DOHH2 (cell line): ENCODE measurements around the gene TNFSF10.
"Not testable (repeated sequence)": the region's sequence is repeated elsewhere in the genome, so short reads cannot be mapped to it uniquely, and the experiment has no call there.

ENCODE experiments used
- H3F3A ChIP-seq: fragments of 200-600 bp; sonication (generic), shearing (Covaris generic); 2 replicates; pipeline ENCODE4 v1.6.0; 2016; ENCODE audit warnings: antibody characterized with exemption, mild to moderate bottlenecking; ENCODE audit not compliant: control insufficient read depth, insufficient read depth
- H3K27ac ChIP-seq: fragments of 200-600 bp; sonication (generic); 2 replicates; pipeline ENCODE4 v1.5.1; 2014; ENCODE audit warnings: low read depth, mild to moderate bottlenecking, low read length, moderate library complexity
- H3K27me3 ChIP-seq: fragments of 200-600 bp; sonication (generic); 2 replicates; pipeline ENCODE4 v1.6.1; 2014; ENCODE audit warnings: mild to moderate bottlenecking, low read length, mixed read lengths; ENCODE audit not compliant: control insufficient read depth
- H3K36me3 ChIP-seq: fragments of 200-600 bp; sonication (generic); 2 replicates; pipeline ENCODE4 v1.6.1; 2014; ENCODE audit warnings: mild to moderate bottlenecking, low read length, moderate library complexity, mixed read lengths; ENCODE audit not compliant: control insufficient read depth
- H3K4me1 ChIP-seq: fragments of 200-600 bp; sonication (generic); 2 replicates; pipeline ENCODE4 v1.6.1; 2014; ENCODE audit warnings: mild to moderate bottlenecking, low read length, mixed read lengths; ENCODE audit not compliant: control insufficient read depth
- H3K4me2 ChIP-seq: fragments of 200-600 bp; sonication (generic); 2 replicates; pipeline ENCODE4 v1.6.0; 2014; ENCODE audit warnings: mild to moderate bottlenecking, low read length, moderate library complexity
- H3K4me3 ChIP-seq: fragments of 200-600 bp; sonication (generic); 2 replicates; pipeline ENCODE4 v1.5.1; 2014; ENCODE audit warnings: mild to moderate bottlenecking, low read length, mixed read lengths
- H3K79me2 ChIP-seq: fragments of 200-600 bp; sonication (generic); 2 replicates; pipeline ENCODE4 v1.6.1; 2014; ENCODE audit warnings: mild to moderate bottlenecking, low read length, mixed read lengths; ENCODE audit not compliant: control insufficient read depth
- H3K9me2 ChIP-seq: fragments of 200-600 bp; sonication (generic); replicated peaks from 2 replicates; pipeline ENCODE4 v1.6.1; 2014; ENCODE audit warnings: mild to moderate bottlenecking, low read length, mixed read lengths; ENCODE audit not compliant: control insufficient read depth
- H3K9me3 ChIP-seq: fragments of 200-600 bp; sonication (generic); 2 replicates; pipeline ENCODE4 v1.6.1; 2014; ENCODE audit warnings: antibody characterized with exemption, low read length, mixed read lengths; ENCODE audit not compliant: control insufficient read depth, insufficient read depth
- H4K20me1 ChIP-seq: fragments of 200-600 bp; sonication (generic); 2 replicates; pipeline ENCODE4 v1.6.0; 2014; ENCODE audit warnings: low read depth, mild to moderate bottlenecking, antibody characterized with exemption, low read length, moderate library complexity; ENCODE audit not compliant: control insufficient read depth, insufficient read depth
- CTCF ChIP-seq: fragments of 200-600 bp; sonication (generic); IDR thresholded peaks from one replicate; pipeline ENCODE4 v1.5.1; 2014; ENCODE audit warnings: antibody characterized with exemption, mild to moderate bottlenecking, low read depth, low read length; ENCODE audit not compliant: poor library complexity, severe bottlenecking
- EZH2phosphoT487 ChIP-seq: fragments of 200-600 bp; sonication (generic); IDR thresholded peaks from 2 replicates; pipeline ENCODE4 v1.6.1; 2017; ENCODE audit warnings: borderline replicate concordance, mild to moderate bottlenecking, antibody characterized with exemption, low read length, moderate library complexity, mixed read lengths

TNFSF10 gene

DNA sequence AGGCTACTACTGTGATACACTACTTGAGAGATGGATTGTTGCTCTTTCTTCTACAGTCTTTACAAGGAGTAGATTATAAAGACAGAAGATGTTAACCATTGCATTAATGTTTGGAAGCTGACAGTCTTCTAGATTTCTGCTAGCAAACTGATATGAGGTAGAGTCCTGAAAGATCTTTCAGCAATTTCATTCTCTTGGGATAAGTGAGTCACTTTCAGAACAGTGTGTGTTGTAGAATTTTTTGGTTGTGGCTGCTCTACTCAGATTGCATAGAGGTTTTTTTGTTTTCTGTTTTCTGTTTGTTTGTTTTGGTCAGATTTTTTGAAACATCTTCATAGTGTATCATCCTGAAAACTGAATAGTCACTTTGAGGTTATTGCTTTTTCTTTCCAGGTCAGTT, 17.1 kb downstream of the TNFSF10 start:
- Histone ChIP-seq H3K4me1 (no peaks in the 10 kb centered on the region), H3K27ac (no peak overlapping the region), H3K9me3 (peaks cover 3% of the 10 kb centered on the region; the same call in 1 of the 2 replicates), H3K27me3 (no peaks in the 10 kb centered on the region), H4K20me1 (no peaks in the 10 kb centered on the region), H3K9me2 (no peaks in the 10 kb centered on the region), H3K4me2 (no peak overlapping the region), H3K4me3 (no peak overlapping the region), H3K79me2 (no peaks in the 10 kb centered on the region), H3F3A (no peaks in the 10 kb centered on the region), H3K36me3 (no peaks in the 10 kb centered on the region)
- TF ChIP-seq EZH2phosphoT487 (no peak), CTCF (no peak)

- H3K4me3 ChIP-seq, result no peak overlapping the region
- no peaks in the 10 kb centered on the region for H3K4me1 ChIP-seq
- peaks cover 3% of the 10 kb centered on the region; the same call in 1 of the 2 replicates for H3K9me3 ChIP-seq
- no peak overlapping the region for H3K27ac ChIP-seq
- no peak overlapping the region for H3K4me2 ChIP-seq
- H3F3A ChIP-seq, result no peaks in the 10 kb centered on the region
- H3K79me2 ChIP-seq, result no peaks in the 10 kb centered on the region
- H3K9me2 ChIP-seq, result no peaks in the 10 kb centered on the region
- TF ChIP-seq EZH2phosphoT487 (no peak), CTCF (no peak)
- H4K20me1 ChIP-seq, result no peaks in the 10 kb centered on the region
- no peaks in the 10 kb centered on the region for H3K36me3 ChIP-seq
- no peaks in the 10 kb centered on the region for H3K27me3 ChIP-seq
These were observed 21.7 kb downstream of the TNFSF10 start for GRCh38 chr3:172501540-172501939.

- H3K79me2 ChIP-seq, H3K9me3 ChIP-seq, H3K9me2 ChIP-seq, H3F3A ChIP-seq, H3K4me3 ChIP-seq, H3K4me1 ChIP-seq, H3K36me3 ChIP-seq, H3K27ac ChIP-seq, H3K4me2 ChIP-seq, H4K20me1 ChIP-seq: not testable (repeated sequence)
- peaks cover 11% of the 10 kb centered on the region for H3K27me3 ChIP-seq
- TF ChIP-seq CTCF, result peak; percentile 73
These were observed 33.0 kb downstream of the TNFSF10 start for GRCh38 chr3:172490198-172490669.

DNA sequence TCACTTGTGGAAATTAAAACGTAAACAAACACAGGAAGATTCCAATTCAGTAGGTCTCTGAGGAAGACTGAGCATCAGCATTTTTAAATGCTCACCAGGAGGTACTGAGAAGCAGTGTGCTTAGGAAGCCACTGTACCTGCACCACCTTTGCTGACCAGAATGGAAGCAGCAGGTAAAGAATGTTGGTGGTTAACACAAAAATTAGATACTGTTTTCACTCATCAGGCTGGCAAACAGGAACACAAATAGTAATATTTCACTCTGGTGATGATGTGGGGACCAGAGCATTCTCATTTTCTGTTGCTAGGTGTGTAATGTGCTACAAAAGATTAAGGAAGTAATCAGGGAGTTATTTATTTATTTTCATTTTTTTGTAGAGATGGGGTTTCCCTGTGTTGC, 45.1 kb downstream of the TNFSF10 start:
- no peaks in the 10 kb centered on the region for H3K9me2 ChIP-seq
- no peak overlapping the region for H3K27ac ChIP-seq
- no peaks in the 10 kb centered on the region for H4K20me1 ChIP-seq
- H3F3A ChIP-seq, result no peaks in the 10 kb centered on the region
- H3K4me2 ChIP-seq, result no peak overlapping the region
- no peak for TF ChIP-seq CTCF
- no peak for TF ChIP-seq EZH2phosphoT487
- H3K27me3 ChIP-seq, result 0 out of 2 replicates have a peak, but pooled peaks cover 2% of the 10 kb centered on the region
- H3K79me2 ChIP-seq, result no peaks in the 10 kb centered on the region
- no peaks in the 10 kb centered on the region for H3K36me3 ChIP-seq
- H3K4me3 ChIP-seq, result no peak overlapping the region
- no peaks in the 10 kb centered on the region for H3K9me3 ChIP-seq
- H3K4me1 ChIP-seq, result no peaks in the 10 kb centered on the region
